ENCODE measurements around the gene DOK6.
A peak's percentile ranks its signal among the peaks of the same experiment; 100 is the strongest.

DOK6 gene

DNA sequence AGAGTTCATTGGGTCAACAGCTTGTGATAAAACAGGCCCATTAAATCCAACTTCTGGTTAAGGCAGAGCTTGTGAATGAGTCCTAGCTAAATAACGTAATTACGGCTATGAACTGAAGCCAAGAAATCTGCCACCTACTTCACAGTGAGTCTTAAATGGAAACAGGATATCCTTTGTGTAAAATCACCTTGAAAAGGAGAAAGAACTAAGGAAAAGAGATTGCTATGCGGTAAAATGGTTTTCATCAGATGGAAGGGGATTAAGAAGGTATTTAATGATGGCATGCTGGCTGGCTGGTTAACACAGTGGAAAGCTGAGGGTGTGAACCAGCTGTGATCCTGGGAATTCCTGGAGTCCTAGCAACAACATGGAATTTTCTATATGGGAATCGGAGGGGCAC lies 156.6 kb downstream of the DOK6 start:
- DNase-seq, result no peak

DNA sequence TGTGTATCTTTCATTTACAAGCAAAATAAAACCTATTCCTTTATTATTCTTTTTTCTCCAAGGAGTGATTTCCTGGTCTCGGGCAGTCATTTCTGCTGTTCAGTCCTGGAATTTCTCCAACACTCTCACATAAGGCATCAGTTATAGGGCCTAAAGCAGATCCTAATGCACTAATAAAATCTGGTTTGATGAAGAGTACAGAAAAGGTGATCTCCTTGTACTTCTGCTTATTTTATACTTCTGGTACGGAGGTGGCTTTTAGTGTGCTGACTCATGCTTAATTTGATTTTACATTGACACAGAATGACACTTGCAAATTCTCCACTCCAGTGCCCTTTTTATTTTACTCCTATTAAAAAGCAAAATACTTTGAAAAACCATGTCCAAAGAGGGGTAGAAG lies 157.4 kb downstream of the DOK6 start:
- DNase-seq, result no peak

DNA sequence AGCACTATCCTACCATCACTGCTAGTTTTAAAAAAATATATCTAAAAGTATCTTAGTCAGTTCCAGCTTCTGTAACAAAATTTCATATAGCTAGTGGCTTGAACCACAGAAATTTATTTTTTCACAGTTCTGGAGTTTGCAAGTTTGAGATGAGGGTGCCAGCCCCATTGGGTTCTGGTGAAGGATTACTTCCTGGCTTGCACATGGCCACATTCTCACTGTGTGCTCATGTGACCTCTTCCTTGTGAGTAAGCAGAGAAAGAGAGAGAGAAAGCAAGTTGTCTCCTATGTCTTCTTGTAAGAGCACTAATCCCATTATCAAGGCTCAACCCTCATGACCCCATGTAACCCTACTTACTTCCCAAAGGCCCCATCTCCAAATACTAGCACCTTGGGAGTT lies 158.9 kb downstream of the DOK6 start:
- DNase-seq, result no peak

DNA sequence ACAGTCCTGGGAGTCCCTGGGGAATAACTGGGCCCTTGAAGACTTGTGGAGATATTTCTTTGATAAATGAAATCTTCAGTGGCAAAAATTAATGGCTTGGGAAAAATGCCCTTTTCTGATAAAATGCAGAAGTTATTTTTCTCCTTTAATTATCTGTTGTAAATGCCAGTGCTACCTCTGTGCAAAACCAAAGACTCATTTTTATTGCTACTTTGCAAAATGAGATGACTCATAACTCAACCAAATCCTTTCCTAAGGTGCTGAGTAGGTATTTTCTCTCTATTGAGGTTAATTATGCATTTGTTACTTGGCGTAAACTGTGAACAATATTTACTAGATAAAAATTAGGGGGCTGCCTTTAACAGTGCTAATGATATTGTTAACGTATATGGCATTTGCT lies 163.9 kb downstream of the DOK6 start:
- DNase-seq, result no peak

DNA sequence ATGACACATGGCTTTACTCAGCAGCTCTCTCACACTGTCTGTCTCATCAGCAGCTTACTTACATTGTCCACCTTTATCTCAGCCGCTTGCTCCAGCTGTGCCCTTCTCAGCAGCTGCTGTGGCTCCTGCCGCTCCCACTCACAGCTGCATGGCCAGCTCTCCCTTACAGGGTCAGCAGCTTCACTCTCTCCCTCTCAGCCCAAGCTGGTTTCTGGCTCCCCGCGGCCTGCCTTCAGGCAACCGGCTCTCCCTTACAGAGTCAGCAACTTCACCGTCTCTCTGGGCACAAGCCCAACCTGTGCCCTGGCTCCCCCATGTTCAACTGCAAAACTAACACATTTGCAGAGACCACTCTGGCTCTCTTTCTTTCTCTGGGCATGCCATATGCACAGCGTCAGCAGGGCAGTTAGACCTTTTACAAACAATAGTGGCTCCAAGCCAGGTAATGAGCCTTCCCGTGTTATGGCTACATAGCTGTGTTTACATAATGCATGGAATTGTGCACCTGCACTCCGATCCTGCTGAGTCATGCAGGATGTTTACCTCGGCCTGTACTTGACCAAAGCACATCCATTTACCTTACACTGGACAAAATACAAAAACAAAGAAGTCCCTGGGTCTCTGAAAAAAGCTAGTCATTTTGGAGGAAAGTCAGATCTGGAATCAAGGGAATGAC lies 167.3 kb downstream of the DOK6 start:
- DNase-seq, result peak; percentile 73

DNA sequence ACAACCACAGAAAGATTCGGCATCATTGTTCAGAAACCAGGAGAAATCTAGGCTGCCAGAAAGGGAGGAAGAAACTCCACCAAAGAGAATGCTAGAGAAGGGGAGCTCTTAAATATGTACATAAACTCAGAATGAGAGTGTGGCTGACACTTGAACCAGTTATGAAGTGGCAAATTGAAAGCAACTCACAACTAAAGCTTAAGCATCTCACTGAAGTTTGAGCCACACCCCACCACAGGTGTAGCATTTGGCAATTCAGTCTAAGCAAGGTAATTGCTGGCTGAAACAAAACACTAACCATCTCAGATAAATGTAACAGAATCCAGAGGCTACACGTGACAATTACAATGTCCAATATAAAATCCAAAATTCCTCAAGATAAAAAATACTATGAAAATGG lies 168.4 kb downstream of the DOK6 start:
- DNase-seq, result peak; percentile 80

DNA sequence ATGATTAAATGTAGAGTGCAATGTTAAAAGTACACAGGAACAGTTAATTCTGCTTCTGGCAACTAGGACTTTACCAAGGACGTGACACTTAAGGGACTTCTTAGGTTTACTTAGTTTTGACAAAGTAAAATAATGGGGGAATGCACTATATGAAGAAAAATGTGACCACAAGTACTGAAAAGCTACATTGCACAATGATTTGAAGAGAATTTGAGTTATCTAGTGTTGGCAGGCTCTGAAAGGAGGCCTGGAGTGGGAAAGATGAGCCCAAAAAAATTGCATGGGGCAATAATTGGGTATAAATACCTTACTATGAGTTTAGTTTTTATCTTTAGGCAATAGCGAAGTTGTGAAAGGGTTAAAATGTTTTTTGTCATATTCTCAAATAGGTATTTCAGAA lies 173.7 kb downstream of the DOK6 start:
- no peak for DNase-seq

DNA sequence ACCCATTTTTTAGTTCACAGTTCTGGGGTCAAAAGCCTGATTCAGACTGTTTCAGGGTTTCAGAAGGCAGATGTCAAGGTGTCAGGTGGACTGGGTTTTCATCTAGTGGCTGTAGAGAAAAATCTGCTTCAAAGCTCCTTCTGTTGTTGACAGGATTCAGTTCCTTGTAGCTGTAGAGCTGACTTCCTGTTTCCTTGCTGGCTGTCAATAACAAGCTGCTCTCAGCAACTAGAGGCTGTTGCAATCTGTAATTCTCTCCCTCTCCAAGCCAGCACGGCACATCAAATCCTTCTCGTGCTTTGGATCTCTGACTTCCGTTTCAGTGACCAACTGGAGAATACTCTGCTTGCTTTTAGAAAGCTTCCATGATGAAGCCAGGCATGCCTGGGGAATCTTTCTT lies 179.4 kb downstream of the DOK6 start:
- peak; percentile 44 for DNase-seq

DNA sequence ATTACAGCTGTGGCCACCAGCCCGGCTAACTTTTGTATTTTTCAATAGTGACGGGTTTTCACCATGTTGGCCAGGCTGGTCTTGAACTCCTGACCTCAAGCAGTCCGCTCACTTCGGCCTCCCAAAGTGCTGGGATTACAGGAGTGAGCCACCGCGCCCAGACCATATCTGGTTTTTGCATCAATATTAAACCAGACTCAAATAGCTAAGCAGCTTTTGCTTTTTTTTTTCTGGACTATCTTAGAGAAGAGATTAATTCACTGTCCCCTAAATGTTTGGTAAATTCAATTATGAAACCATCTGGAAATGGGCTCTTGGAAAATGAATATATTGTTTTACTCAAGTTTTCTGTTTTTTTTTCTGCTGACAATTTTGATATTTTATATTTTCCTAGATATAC lies 183.7 kb downstream of the DOK6 start:
- DNase-seq, result no peak

DNA sequence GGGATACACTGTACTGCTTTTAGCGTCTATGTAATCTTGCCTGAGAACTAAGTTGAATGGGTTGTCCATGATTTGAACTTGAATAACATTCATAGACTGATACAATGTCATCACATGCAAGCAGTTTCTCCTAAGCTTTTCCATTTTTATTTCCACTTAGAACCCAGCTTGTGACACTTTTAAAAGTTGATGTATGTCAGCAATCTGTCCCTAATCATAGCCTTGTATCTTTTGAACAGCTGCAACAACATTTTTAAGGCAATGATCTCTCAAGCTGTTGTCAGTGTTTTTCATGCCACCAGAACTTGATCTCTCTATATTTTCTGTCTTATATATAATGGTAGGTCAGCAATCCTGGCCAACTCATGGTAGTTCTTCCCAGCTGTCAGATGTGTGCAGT lies 185.0 kb downstream of the DOK6 start:
- DNase-seq, result no peak

DNA sequence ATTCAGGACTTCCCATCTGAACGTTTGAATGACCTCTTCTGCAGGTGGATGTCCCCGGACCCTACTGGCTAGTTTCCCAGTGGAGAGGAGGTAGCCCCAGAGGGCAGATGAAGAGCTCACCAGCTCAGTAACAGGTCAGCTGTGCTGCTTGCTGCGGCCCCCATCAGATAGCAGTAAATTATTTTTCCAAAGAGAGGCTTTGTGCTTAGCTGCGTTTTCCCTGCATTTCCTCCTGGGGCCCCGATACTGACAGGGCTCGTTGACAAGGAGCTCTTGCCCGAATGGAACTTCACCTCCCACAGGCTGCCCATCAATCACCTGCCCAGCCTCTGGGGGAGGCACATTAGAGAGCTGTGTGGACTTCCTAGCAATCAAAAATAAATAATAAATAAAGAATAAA lies 185.8 kb downstream of the DOK6 start:
- no peak for DNase-seq

DNA sequence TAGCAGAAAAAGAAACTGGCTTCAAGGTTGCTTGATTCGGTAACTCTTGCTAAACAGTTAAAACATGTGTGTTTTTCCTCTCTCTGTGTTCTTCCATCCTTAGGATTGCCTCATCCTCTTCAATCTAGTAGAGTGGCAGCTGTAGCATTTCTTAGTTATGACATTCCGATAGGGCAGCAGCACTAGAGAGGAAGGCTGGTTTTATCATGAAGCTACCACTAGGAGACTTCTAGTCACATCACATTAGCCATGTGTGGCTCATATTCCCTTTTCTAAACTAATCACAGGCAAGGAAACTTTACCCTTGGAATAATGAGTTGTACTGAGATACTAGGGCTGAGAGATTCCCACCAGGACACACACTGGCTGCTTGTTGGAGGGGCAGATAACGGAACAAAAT lies 187.6 kb downstream of the DOK6 start:
- DNase-seq, result no peak

DNA sequence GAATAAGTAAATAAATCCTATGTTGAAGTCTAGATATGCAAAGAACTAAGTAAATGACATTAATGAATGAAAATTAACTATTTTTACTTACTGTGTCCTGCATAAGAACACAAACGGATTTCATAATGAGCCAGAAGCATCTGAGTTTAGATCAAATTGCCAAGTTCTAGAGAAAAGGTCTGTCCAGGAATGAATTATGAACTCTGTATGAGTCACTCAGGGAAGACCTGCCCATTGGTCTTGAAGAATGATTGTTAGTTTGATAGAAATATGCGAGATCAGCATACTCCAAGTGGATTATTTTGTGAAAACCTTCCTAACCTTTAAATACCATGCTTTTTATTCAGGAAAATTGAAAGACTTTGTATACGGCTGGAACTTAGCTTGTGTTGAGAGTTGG lies 189.5 kb downstream of the DOK6 start:
- DNase-seq, result no peak

DNA sequence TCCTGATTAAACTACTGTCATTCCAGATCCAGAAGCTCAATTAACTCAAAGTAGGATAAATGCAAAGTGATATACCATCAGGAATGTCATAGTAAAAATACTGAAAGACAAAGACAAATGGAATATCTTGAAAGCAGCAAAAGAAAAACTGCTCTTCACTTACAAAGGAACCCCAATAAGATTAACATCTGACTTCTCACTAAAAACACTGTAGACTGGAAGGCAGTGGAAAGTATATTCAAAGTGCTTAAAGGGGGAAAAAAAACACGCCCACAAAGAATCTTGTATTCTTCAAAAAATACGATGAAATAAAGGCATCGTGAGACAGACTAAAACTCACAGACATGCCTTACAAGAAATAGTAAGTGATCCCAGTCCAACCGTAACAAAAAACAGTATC lies 195.7 kb downstream of the DOK6 start:
- DNase-seq, result no peak

DNA sequence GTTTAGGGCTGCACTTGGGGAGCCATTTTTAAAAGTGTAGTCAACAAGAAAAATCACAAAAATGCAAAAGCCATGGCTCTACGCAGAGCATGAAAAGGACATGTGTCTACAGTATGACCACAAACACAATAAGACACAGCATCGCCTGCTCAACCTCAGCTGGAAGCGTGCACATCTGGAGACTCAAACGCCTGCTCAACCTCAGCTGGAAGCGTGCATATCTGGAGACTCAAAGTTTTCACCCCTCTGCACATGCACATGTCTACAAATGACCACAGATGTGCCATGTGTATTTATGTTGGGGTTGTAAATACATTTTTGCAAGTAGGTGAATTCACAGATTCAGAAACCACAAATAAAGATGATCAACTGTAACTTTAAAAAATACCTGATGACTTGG lies 196.9 kb downstream of the DOK6 start:
- no peak for DNase-seq

DNA sequence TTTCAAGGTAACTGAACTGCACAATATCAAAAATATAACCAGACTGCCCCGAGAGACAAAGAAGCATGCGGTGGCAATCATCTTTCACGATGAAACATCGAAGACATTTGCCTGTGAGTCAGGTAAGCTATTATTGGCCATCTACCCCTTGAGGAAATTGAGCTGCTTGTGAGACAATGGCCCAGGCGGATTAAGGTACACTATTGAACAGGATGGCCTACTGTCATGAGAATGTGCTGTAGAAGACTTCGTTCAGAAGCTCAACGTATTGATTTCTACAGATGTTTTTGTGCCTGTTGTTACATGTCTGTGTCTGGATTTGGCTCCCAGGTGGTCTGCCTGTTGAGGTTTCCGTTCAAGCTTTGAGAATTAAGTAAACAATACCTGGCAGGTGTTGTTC lies 198.7 kb downstream of the DOK6 start:
- peak; percentile 92 for DNase-seq

DNA sequence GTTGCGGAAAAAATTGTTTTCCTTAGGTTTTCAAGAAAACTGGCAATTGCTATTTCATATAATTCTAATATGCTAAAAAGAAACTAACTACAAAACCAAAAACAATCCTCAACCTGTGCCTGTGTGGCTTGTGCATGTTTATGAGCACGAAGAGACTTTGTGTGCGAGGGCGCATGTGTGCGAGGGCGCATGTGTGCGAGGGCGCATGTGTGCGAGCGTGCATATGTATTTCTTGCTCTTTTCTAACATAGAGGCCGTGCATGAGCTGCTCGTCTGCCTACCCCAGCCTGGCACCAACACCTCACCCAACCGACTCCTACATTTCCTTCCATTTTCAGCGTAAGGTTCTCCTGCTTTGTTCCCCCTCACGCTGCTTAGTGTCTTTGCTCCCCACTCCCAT lies 211.6 kb downstream of the DOK6 start:
- DNase-seq, result no peak

DNA sequence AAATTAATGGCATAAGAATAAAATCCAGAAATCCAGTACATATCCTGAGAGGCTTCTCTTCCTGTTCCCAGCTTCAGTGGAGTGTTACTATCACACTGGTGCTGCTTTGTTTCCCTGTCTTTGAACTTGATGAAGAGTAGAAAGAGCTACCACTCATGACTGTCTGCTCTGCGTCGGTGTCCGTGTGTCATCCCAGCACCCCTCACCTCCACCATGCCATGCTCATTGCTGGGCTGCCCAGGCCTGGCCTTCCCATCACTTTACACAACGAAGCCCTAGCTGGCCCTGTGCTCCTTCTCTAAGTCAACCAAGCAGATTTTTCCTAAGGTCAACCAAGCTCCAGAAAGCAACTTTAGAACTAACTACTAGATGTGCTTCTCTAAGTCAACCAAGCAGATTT lies 215.4 kb downstream of the DOK6 start:
- no peak for DNase-seq

DNA sequence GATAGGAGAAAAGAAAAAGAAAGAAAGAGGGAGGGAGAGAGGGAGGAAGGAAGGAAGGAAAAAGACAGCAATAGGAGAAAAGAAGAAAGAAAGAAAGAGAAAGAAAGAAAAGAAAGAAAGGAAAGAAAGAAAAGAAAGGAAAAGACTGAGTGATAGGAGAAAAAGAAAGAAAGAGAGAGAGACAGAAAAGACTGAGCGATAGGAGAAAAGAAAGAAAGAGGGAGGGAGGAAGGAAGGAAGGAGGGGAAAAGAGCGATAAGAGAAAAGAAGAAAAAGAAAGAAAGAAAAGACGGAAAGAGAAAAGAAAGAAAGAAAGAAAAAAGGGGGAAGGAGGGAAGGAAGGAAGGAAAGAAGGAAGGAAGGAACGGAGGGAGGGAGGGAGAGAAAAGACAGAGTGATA lies 216.7 kb downstream of the DOK6 start:
- no peak for DNase-seq

DNA sequence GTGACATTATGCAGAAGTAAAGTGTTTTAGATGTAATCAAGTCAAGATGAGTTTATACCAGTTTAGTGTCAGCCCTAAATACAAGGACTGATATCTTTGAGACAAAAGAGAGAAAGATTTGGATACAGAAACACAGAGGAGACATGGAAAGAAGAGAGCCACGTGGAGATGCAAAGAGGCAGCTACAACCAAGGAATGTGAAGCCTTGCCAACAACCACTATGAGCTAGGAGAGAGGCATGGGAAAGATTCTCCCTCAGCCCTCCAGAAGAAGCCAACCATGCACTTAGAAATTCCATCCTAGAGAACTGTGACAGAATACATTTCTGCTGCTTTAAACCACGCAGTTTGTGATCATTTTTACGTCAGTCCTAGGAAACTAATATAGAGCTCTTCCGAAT lies 217.2 kb downstream of the DOK6 start:
- DNase-seq, result no peak

DNA sequence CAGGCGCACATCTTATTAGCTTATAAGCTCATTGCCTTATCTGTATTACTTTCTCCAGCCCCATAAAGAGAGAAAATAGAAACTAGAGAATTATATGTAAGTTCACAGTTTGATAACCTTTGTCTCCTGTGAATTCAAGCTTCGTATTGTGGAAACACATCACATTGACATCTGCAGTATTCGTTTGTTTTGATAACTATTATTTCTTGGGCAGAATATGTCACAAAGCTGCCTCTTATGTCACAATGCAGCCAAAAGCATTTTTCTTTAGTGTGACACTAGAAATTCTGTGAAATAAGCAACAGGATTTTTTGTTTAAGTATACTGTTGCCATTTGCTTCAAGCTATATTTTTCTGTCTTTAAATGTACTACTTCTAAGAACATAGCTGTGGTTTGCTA lies 221.5 kb downstream of the DOK6 start:
- no peak for DNase-seq

DNA sequence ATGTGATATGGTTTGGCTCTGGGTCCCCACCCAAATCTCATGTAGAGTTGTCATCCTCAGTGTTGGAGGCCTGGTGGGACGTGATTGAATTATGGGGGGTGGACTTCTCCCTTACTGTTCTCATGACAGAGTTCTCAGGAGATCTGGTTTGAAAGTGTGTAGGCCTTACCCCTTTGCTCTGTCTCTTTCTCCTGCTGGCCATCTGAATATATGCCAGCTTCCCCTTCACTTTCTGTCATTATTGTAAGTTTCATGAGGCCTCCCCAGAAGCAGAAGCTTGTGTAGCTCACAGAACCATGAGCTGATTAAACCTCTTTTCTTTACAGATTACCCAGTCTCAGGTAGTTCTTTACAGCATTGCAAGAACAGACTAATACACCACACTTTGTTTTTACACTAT lies 222.3 kb downstream of the DOK6 start:
- DNase-seq, result no peak

DNA sequence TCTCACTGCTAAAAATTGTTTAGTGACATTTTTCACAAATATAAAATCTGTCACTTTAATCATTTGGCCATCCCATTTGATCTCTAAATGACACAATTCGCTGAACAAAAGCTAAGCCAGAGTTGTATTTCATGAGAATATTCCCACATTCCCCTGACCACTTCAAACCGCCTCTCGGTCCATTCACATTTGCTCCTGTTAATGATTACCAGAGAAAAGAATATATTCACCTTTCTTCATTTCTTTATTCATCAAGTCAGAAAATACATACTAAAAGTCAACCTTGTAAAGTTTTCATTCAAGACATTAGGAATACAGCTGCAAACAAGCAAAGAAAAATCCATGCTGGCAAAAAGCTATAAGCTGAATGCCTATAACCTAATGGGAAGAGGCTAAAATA lies 225.5 kb downstream of the DOK6 start:
- DNase-seq, result no peak

DNA sequence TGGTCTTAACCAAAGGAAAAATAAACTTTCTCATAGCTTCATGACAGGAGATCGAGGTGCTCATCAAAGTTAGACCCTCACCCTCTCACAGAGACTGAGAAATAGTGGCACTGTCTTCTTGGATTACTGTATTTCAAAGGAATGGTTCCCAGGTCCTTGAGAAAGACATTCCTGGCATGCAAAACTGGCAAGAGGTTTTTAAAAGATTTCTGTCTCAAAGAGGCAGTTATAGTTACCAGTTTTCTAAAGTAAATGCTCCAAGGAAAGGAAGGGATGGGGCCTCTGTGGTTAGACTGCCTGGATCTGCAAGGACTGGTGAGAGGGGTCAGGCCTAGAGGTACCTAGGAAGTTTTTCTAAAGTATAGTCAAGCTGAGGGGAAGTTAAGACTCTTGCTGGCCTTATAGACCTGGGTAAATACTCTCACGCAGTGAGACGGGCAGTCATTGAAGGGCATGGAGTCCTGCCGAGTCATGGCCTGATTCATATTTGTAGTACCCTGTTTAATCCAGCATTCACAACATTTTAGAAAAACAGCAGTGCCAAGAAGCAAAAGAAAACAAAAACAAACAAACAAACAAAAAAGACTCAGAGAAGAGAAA lies 226.1 kb downstream of the DOK6 start:
- DNase-seq, result no peak

DNA sequence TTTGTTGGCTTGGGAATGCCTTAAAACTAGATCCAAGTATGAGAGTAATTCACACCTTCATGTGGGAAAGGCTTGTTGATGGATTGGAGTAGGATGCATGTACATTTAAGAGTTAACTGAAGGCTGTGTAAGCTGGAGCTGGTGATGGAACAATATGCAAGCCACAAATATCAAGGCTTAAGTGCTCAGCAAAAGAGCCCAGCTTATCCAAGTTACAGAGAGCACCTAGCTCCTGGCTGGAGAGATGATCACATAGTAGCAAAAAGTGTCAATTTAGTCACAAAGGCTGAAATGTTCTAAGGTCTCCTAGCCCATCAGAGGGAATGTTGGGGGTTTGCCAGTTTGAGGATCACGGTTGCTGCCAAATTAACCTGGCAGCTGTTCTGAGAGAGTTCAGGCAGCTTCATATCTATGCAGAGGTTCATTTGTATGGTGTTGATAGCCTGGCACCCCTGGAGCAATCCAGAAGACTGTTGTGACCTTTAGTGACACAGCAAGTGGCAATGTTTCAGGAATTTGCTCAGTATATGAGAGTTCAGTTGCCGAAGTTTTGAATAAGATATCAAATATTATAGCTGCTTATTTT lies 228.2 kb downstream of the DOK6 start:
- no peak for DNase-seq

All from NCI-H510A (cell line).